Panc1 (cell line): ENCODE measurements around the gene ERO1A. TPM values are rescaled to one million over a fixed set of nuclear protein-coding genes. Genes with fewer than 3 reads are reported as not detected.

Experiments used
- ATAC-seq: fragments of 200-7000 bp; cut with Tn5 transposase; 2 replicates; pipeline ENCODE4 v1.9.1; 2020; ENCODE audit warnings: mild to moderate bottlenecking, moderate library complexity
- BruUV-seq: library from RNA; stranded (reverse); fragments of 400-500 nt; replicated peaks from 2 replicates; lab custom pipeline; 2021; lab: Mats Ljungman, UMichigan
- CTCF ChIA-PET: fragments of 300-600 bp; sonication (Branson Sonifier 250); formaldehyde crosslinking; loops from one replicate; lab custom pipeline; 2022; ENCODE audit warnings: antibody characterized with exemption; lab: Charles Lee
- POLR2A ChIA-PET: fragments of 300-600 bp; sonication (Branson Sonifier 250); formaldehyde crosslinking; loops from one replicate; lab custom pipeline; 2022; ENCODE audit warnings: antibody characterized with exemption; lab: Charles Lee
- DNase-seq: peaks from one replicate; pipeline ENCODE4 v3.0.0-alpha.2; 2010; ENCODE audit warnings: low read depth, low spot score
- H3K27ac ChIP-seq: 2 replicates; pipeline ENCODE4 v1.5.1; 2011; ENCODE audit warnings: mild to moderate bottlenecking, low read length, inconsistent platforms
- H3K27me3 ChIP-seq: fragments of 200-500 bp; sonication (Bioruptor generic); 2 replicates; pipeline ENCODE4 v1.6.0; 2014; ENCODE audit warnings: low read length, inconsistent platforms; ENCODE audit not compliant: control insufficient read depth, insufficient read depth
- H3K36me3 ChIP-seq: fragments of 200-500 bp; sonication (Bioruptor generic); 2 replicates; pipeline ENCODE4 v1.5.1; 2014; ENCODE audit warnings: inconsistent platforms, mild to moderate bottlenecking, low read length, moderate library complexity; ENCODE audit not compliant: control insufficient read depth, insufficient read depth
- H3K4me1 ChIP-seq: 2 replicates; pipeline ENCODE4 v1.5.1; 2011; ENCODE audit warnings: inconsistent platforms, mild to moderate bottlenecking, low read length, moderate library complexity; ENCODE audit not compliant: control insufficient read depth, insufficient read depth
- H3K4me3 ChIP-seq, 2 experiments: 2 replicates each; pipeline ENCODE4 v1.5.1; 2011 to 2012; ENCODE audit warnings: low read depth in 2 of 2, low read length in 2 of 2, mild to moderate bottlenecking in 2 of 2, inconsistent platforms in 1 of 2, moderate library complexity in 1 of 2
- H3K9me3 ChIP-seq: fragments of 200-500 bp; sonication (Bioruptor generic); 2 replicates; pipeline ENCODE4 v1.5.1; 2014; ENCODE audit warnings: low read depth, mild to moderate bottlenecking, inconsistent platforms, low read length, moderate library complexity; ENCODE audit not compliant: control insufficient read depth, insufficient read depth
- POLR2AphosphoS5 ChIP-seq: IDR thresholded peaks from 2 replicates; pipeline ENCODE4 v1.6.1; 2012; ENCODE audit warnings: mild to moderate bottlenecking, low read depth, low read length, moderate library complexity
- SIN3A ChIP-seq: IDR thresholded peaks from 2 replicates; pipeline ENCODE4 v1.6.1; 2012; ENCODE audit warnings: low read depth, mild to moderate bottlenecking, low read length, moderate library complexity, borderline replicate concordance; ENCODE audit not compliant: insufficient read depth
- TCF7L2 ChIP-seq: IDR thresholded peaks from 2 replicates; pipeline ENCODE4 v1.6.1; 2011; ENCODE audit warnings: mild to moderate bottlenecking, low read depth, low read length, inconsistent platforms
- in situ Hi-C: cut with HindIII; loops from 2 replicates; pipeline ENCODE4 v1.10.0; 2016; ENCODE audit warnings: low sequenced_read_pairs, low pct_unique_long_range_greater_than_20kb
- intact Hi-C: fragments of 100-400 bp; cut with micrococcal nuclease; formaldehyde crosslinking; loops from one replicate; pipeline ENCODE4 v1.10.0; 2022; ENCODE audit not compliant: unreplicated experiment
- total RNA-seq: library from RNA; stranded (reverse); gene quantifications from one replicate; pipeline ENCODE4 v1.2.1, GENCODE V29; 2021; ENCODE audit not compliant: unreplicated experiment
- TF ChIP-seq, protein P1 (sequence below): fragments of 450-650 bp; IDR thresholded peaks from 2 replicates; pipeline ENCODE4 v1.5.1; 2017; ENCODE audit warnings: mild to moderate bottlenecking
- TF ChIP-seq, protein P2 (sequence below), 2 experiments: IDR thresholded peaks; 2 replicates each; pipeline ENCODE4 v1.6.1; 2011 to 2012; ENCODE audit warnings: low read depth in 2 of 2, control low read depth in 1 of 2, low read length in 1 of 2, mild to moderate bottlenecking in 1 of 2, moderate library complexity in 1 of 2; ENCODE audit not compliant: insufficient read depth in 1 of 2

Gene ERO1A
- total RNA-seq, 1 experiment from 2014 or later, result 83.3 TPM

DNA sequence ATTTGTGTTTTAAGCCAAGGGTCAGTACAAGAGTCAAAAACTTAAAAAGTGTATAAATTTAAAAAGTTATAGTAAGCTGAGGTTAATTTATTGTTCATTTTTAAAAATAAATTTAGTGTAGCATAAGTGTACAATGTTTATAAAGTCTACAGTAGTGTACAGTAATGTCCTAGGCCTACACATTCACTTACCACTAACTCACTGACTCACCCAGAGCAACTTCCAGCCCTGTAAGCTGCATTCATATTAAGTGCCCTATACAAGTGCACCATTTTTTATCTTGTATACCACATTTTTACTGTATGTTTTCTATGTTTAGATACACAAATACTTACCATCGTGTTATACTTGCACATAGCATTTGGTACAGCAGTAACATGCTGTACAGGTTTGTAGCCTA, 105.0 kb downstream of the ERO1A start:
- ChIA-PET POLR2A (interaction anchor here (0.6 kb wide), 1 partner anchor 263 kb away, joined by 3 read pairs; no protein-coding TSS in a partner anchor), CTCF (no interaction called here)
- no peak for ATAC-seq

More for the DNA sequence above, 105.0 kb downstream of the ERO1A start:
- Histone ChIP-seq H3K4me3 (no peak overlapping the region), H3K4me1 (no peaks in the 10 kb centered on the region), H3K36me3 (no peaks in the 10 kb centered on the region), H3K9me3 (no peaks in the 10 kb centered on the region), H3K27ac (no peak overlapping the region), H3K27me3 (no peaks in the 10 kb centered on the region)
- BruUV-seq, result no TSS peak
- TF ChIP-seq SIN3A (no peak), TCF7L2 (no peak), POLR2AphosphoS5 (no peak)
- TF ChIP-seq, protein P1, sequence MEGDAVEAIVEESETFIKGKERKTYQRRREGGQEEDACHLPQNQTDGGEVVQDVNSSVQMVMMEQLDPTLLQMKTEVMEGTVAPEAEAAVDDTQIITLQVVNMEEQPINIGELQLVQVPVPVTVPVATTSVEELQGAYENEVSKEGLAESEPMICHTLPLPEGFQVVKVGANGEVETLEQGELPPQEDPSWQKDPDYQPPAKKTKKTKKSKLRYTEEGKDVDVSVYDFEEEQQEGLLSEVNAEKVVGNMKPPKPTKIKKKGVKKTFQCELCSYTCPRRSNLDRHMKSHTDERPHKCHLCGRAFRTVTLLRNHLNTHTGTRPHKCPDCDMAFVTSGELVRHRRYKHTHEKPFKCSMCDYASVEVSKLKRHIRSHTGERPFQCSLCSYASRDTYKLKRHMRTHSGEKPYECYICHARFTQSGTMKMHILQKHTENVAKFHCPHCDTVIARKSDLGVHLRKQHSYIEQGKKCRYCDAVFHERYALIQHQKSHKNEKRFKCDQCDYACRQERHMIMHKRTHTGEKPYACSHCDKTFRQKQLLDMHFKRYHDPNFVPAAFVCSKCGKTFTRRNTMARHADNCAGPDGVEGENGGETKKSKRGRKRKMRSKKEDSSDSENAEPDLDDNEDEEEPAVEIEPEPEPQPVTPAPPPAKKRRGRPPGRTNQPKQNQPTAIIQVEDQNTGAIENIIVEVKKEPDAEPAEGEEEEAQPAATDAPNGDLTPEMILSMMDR, result no peak
- TF ChIP-seq, protein P2, sequence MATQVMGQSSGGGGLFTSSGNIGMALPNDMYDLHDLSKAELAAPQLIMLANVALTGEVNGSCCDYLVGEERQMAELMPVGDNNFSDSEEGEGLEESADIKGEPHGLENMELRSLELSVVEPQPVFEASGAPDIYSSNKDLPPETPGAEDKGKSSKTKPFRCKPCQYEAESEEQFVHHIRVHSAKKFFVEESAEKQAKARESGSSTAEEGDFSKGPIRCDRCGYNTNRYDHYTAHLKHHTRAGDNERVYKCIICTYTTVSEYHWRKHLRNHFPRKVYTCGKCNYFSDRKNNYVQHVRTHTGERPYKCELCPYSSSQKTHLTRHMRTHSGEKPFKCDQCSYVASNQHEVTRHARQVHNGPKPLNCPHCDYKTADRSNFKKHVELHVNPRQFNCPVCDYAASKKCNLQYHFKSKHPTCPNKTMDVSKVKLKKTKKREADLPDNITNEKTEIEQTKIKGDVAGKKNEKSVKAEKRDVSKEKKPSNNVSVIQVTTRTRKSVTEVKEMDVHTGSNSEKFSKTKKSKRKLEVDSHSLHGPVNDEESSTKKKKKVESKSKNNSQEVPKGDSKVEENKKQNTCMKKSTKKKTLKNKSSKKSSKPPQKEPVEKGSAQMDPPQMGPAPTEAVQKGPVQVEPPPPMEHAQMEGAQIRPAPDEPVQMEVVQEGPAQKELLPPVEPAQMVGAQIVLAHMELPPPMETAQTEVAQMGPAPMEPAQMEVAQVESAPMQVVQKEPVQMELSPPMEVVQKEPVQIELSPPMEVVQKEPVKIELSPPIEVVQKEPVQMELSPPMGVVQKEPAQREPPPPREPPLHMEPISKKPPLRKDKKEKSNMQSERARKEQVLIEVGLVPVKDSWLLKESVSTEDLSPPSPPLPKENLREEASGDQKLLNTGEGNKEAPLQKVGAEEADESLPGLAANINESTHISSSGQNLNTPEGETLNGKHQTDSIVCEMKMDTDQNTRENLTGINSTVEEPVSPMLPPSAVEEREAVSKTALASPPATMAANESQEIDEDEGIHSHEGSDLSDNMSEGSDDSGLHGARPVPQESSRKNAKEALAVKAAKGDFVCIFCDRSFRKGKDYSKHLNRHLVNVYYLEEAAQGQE (IDR thresholded peaks at IDR 0.05; ENCODE audit: insufficient read depth in 1 of 2, low read depth in 2 of 2, low read length in 1 of 2), result no peak
- in situ Hi-C loops, result no loop called here
- DNase-seq, result no peak
- intact Hi-C loops, result no loop called here

Other genes starting within 250 kb of the ERO1A start
- gene TXNDC16, start 143.1 kb downstream of the ERO1A start, total RNA-seq, result 4.9 TPM
- 2.7 TPM for gene GPR137C, start 142.7 kb downstream of the ERO1A start, total RNA-seq
- gene PSMC6, start 11.6 kb upstream of the ERO1A start, total RNA-seq, result 62.1 TPM
- 20.6 TPM for gene STYX, start 34.6 kb upstream of the ERO1A start, total RNA-seq
- gene GNPNAT1, start 96.0 kb upstream of the ERO1A start, total RNA-seq, result 22.2 TPM